GM21381 (cell line): Measurements from ENCODE around the gene SPEG.
A peak's percentile ranks its signal among the peaks of the same experiment; 100 is the strongest.

Source experiments
- ATAC-seq: cut with Tn5 transposase; IDR thresholded peaks from one replicate; pipeline ENCODE4 v1.9.1; 2021; ENCODE audit warnings: mild to moderate bottlenecking, moderate library complexity; ENCODE audit not compliant: unreplicated experiment

SPEG gene

GRCh38 chr2:219524817-219525216 is 90.2 kb downstream of the SPEG start:
- ATAC-seq, result no peak

GRCh38 chr2:219525533-219526232 is 91.0 kb downstream of the SPEG start:
- ATAC-seq, result no peak

- no peak for ATAC-seq
These were observed 91.9 kb downstream of the SPEG start for GRCh38 chr2:219526320-219527075.

- ATAC-seq, result no peak
These were observed 92.4 kb downstream of the SPEG start for GRCh38 chr2:219527076-219527394.

- no peak for ATAC-seq
These were observed 92.8 kb downstream of the SPEG start for GRCh38 chr2:219527472-219527871.

- peak; percentile 92 for ATAC-seq
These were observed 95.7 kb downstream of the SPEG start for GRCh38 chr2:219530048-219530963.

- ATAC-seq, result no peak
These were observed 97.2 kb downstream of the SPEG start for GRCh38 chr2:219531639-219532377.

- no peak for ATAC-seq
These were observed 97.7 kb downstream of the SPEG start for GRCh38 chr2:219532378-219532649.

GRCh38 chr2:219533930-219534661 is 99.5 kb downstream of the SPEG start:
- no peak for ATAC-seq

- no peak for ATAC-seq
These were observed 101.8 kb downstream of the SPEG start for GRCh38 chr2:219536425-219536824.

GRCh38 chr2:219536967-219537366 is 102.3 kb downstream of the SPEG start:
- no peak for ATAC-seq

- ATAC-seq, result no peak
These were observed 103.2 kb downstream of the SPEG start for GRCh38 chr2:219537657-219538488.

- no peak for ATAC-seq
These were observed 103.9 kb downstream of the SPEG start for GRCh38 chr2:219538504-219538951.

GRCh38 chr2:219538956-219539788 is 104.5 kb downstream of the SPEG start:
- ATAC-seq, result no peak

GRCh38 chr2:219539926-219540678 is 105.5 kb downstream of the SPEG start:
- ATAC-seq, result no peak

- ATAC-seq, result no peak
These were observed 106.3 kb downstream of the SPEG start for GRCh38 chr2:219540784-219541504.

GRCh38 chr2:219541611-219542180 is 107.1 kb downstream of the SPEG start:
- peak; percentile 44 for ATAC-seq
